Glomerular endothelial cell (primary cell): Measurements from ENCODE around the gene RTP3. TPM values are rescaled to one million over a fixed set of nuclear protein-coding genes. Genes with fewer than 3 reads are reported as not detected.
"Not testable (repeated sequence)": the region's sequence is repeated elsewhere in the genome, so short reads cannot be mapped to it uniquely, and the experiment has no call there.

Source experiments
- DNase-seq: peaks from one replicate; pipeline ENCODE4 v3.0.0-alpha.2; 2011; ENCODE audit warnings: low read depth, low spot score; ENCODE audit errors: extremely low read depth
- total RNA-seq: library from RNA; depleted of rRNA; stranded (reverse); fragments of >200 nt; gene quantifications from 2 replicates; pipeline ENCODE4 v1.2.3, GENCODE V29; 2015

RTP3 gene
- total RNA-seq, 1 donor from 2014 or later, result not detected

GRCh38 chr3:46544771-46545503 lies 47.2 kb downstream of the RTP3 start:
- DNase-seq, result no peak

- DNase-seq, result no peak
Measured at GRCh38 chr3:46545818-46546630, 48.2 kb downstream of the RTP3 start.

DNA sequence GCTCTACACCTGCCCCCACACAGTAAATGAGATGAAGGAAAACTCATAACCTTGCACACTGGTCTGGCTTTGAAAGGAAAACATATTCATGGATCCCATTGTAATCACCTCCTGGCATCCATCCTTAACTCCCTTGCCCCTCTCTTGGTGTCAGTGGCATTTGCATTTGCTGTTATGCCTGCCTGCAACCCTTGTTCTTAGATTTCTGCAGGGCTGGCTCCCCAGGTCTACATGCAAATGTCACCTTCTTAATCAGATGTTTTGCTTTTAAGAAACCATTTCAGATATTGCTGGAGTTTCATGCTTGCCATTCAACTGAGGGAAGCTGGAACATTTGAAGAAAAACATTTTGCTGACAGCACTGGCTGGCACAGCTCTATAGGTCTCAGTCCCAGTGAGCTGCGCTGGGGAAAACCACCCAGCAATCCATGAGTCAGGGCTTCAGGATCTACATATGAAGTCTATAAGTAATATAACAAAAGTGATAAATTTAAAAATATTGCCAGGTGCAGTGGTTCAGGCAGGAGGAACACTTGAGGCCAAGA lies 49.2 kb downstream of the RTP3 start:
- no peak for DNase-seq

DNA sequence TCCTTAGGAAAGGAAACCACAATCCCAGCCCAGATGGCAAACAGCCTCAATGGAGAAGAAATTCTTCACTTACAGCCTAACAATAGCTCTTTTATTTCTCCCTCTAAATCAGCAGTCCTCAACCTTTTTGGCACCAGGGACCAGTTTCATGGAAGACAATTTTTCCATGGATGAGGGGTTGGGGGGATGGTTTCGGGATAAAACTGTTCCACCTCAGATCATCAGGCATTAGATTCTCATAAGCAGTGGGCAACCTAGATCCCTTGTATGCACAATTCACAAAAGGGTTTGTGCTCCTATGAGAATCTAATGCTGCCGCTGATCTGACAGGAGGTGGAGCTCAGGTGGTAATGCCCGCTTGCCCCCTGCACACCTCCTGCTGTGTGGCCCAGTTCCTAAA lies 50.8 kb downstream of the RTP3 start:
- DNase-seq, result not testable (repeated sequence)

DNA sequence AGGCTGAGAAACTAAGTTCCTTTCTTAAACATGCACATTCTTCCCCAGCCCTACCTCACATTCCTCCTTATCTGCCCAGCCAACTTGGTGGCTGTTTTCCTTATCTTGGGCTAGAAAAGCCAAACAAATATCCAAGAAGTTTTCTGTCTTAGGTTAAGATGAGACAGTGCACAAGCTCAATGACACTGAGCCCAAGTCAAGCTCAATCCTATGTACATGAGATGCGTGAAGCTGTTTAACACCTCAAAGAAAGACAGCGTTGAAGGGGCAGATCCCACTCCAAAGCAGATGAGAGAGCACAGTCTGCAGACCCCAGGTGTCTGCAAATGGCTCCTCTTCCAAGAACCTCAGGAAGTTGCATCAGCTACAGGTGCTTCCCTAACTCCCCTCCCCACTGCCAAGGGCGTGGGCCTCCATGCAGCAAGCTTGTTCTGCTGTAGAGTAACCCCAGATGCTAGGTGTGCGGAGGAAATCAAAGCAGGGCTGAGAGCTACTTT lies 51.7 kb downstream of the RTP3 start:
- DNase-seq, result no peak

DNA sequence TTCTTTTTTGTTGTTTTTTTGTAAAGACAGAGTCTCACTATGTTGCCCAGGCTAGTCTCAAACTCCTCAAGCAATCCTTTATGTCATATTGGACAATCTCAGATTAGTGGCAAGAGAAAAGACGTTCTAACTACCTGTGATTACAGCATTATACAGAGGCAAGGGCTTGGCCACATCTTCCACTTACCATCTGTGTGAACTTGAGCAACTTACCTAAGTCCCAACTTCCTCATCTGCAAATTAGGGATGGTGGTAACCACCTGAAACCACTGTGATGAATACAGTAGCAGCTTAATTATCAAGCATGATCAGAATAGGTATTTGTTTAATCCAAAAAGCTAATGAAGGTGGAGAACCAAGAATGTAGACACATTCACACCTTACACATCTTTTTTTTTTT lies 52.2 kb downstream of the RTP3 start:
- no peak for DNase-seq

Other genes with a start within 250 kb of the RTP3 start
- not detected in 2 replicates for gene CCR2, start 143.9 kb upstream of the RTP3 start, total RNA-seq
- not detected in 2 replicates for gene CCR5, start 127.0 kb upstream of the RTP3 start, total RNA-seq
- 11.5 and 15.8 TPM in 2 replicates for gene CCRL2, start 90.7 kb upstream of the RTP3 start, total RNA-seq
- not detected in 2 replicates for gene LTF, start 33.1 kb upstream of the RTP3 start, total RNA-seq
- gene LRRC2, start 68.3 kb downstream of the RTP3 start, total RNA-seq, result 0.41 TPM in 1 of 2 replicates, not detected in the other
- not detected in 2 replicates for gene FAM240A, start 114.5 kb downstream of the RTP3 start, total RNA-seq
- gene ALS2CL, start 195.7 kb downstream of the RTP3 start, total RNA-seq, result 7.8 and 13.5 TPM in 2 replicates
- not detected in 2 replicates for gene TMIE, start 203.4 kb downstream of the RTP3 start, total RNA-seq
- not detected in 2 replicates for gene PRSS50, start 219.9 kb downstream of the RTP3 start, total RNA-seq